ENCODE measurements around the gene RIN3.

Gene RIN3

GRCh38 chr14:92492258-92492657 lies 21.3 kb upstream of the RIN3 start:
- H3K4me3 ChIP-seq (ENCODE audit: control insufficient read depth, low read depth, low read length) = no peak overlapping the region
- no peak for TF ChIP-seq CTCF (conservative IDR thresholded peaks at IDR 0.05; ENCODE audit: control insufficient read depth, insufficient read depth, low read depth, low read length)
- DNase-seq (ENCODE audit: low read depth) = no peak

GRCh38 chr14:92493024-92493423 lies 20.6 kb upstream of the RIN3 start:
- H3K4me3 ChIP-seq (ENCODE audit: control insufficient read depth, low read depth, low read length) = no peak overlapping the region
- no peak for TF ChIP-seq CTCF (conservative IDR thresholded peaks at IDR 0.05; ENCODE audit: control insufficient read depth, insufficient read depth, low read depth, low read length)
- DNase-seq (ENCODE audit: low read depth) = no peak

- H3K4me3 ChIP-seq (ENCODE audit: control insufficient read depth, low read depth, low read length) = no peak overlapping the region
These were observed 20.1 kb upstream of the RIN3 start for GRCh38 chr14:92493492-92493891.

GRCh38 chr14:92494512-92494911 lies 19.1 kb upstream of the RIN3 start:
- H3K4me3 ChIP-seq (ENCODE audit: control insufficient read depth, low read depth, low read length) = no peak overlapping the region
- TF ChIP-seq CTCF (conservative IDR thresholded peaks at IDR 0.05; ENCODE audit: control insufficient read depth, insufficient read depth, low read depth, low read length) = no peak
- no peak for DNase-seq (ENCODE audit: low read depth)

More at GRCh38 chr14:92493492-92493891, 20.1 kb upstream of the RIN3 start:
- TF ChIP-seq CTCF (conservative IDR thresholded peaks at IDR 0.05; ENCODE audit: control insufficient read depth, insufficient read depth, low read depth, low read length) = no peak
- no peak for DNase-seq (ENCODE audit: low read depth)

GRCh38 chr14:92495027-92495426 lies 18.6 kb upstream of the RIN3 start:
- TF ChIP-seq CTCF (conservative IDR thresholded peaks at IDR 0.05; ENCODE audit: control insufficient read depth, insufficient read depth, low read depth, low read length) = no peak
- no peak for DNase-seq (ENCODE audit: low read depth)
- no peak overlapping the region for H3K4me3 ChIP-seq (ENCODE audit: control insufficient read depth, low read depth, low read length)

- no peak overlapping the region for H3K4me3 ChIP-seq (ENCODE audit: control insufficient read depth, low read depth, low read length)
- TF ChIP-seq CTCF (conservative IDR thresholded peaks at IDR 0.05; ENCODE audit: control insufficient read depth, insufficient read depth, low read depth, low read length) = no peak
- DNase-seq (ENCODE audit: low read depth) = no peak
These were observed 17.3 kb upstream of the RIN3 start for GRCh38 chr14:92496191-92496857.

GRCh38 chr14:92497391-92497790 lies 16.2 kb upstream of the RIN3 start:
- TF ChIP-seq CTCF (conservative IDR thresholded peaks at IDR 0.05; ENCODE audit: control insufficient read depth, insufficient read depth, low read depth, low read length) = no peak
- no peak overlapping the region for H3K4me3 ChIP-seq (ENCODE audit: control insufficient read depth, low read depth, low read length)
- DNase-seq (ENCODE audit: low read depth) = no peak

Data from fibroblast of mammary gland (primary cell).